Kidney (tissue), 14 donors: ENCODE measurements around the gene ULBP2. TPM values are rescaled to one million over a fixed set of nuclear protein-coding genes. Genes with fewer than 3 reads are reported as not detected.
"Not testable (repeated sequence)": the region's sequence is repeated elsewhere in the genome, so short reads cannot be mapped to it uniquely, and the experiment has no call there.

Experiments used
- DNase-seq, 5 donors: peaks; one replicate each; pipeline ENCODE4 v3.0.0-alpha.2; 2013 to 2020
- FAIRE-seq: peaks from 2 replicates; lab custom pipeline; 2012; peaks lifted over from hg19 to GRCh38; lab: Jason Lieb, UNC
- H3K27ac ChIP-seq, 2 donors: one replicate each; pipeline ENCODE4 v1.7.0; 2013; ENCODE audit warnings: low read depth in 2 of 2, low read length in 2 of 2, inconsistent platforms in 1 of 2
- H3K27me3 ChIP-seq: one replicate; pipeline ENCODE4 v1.7.1; 2013; ENCODE audit warnings: low read length, inconsistent platforms; ENCODE audit not compliant: control insufficient read depth, insufficient read depth
- H3K36me3 ChIP-seq, 3 donors: one replicate each; pipeline versions ENCODE4 v1.7.0 to v1.7.1; 2013; ENCODE audit warnings: low read length in 3 of 3, control low read depth in 1 of 3, inconsistent platforms in 1 of 3; ENCODE audit not compliant: insufficient read depth in 3 of 3, control insufficient read depth in 2 of 3
- H3K4me1 ChIP-seq, 3 donors: one replicate each; pipeline versions ENCODE4 v1.7.0 to v1.7.1; 2013; ENCODE audit warnings: low read length in 3 of 3, inconsistent platforms in 1 of 3, low read depth in 1 of 3; ENCODE audit not compliant: control insufficient read depth in 2 of 3, insufficient read depth in 2 of 3
- H3K4me3 ChIP-seq, 3 donors: one replicate each; pipeline versions ENCODE4 v1.7.0 to v1.8.1; 2013; ENCODE audit warnings: low read length in 3 of 3, control low read depth in 1 of 3, inconsistent platforms in 1 of 3
- H3K9ac ChIP-seq, 3 donors: one replicate each; pipeline versions ENCODE4 v1.7.0 to v1.7.1; 2013; ENCODE audit warnings: low read length in 3 of 3, control low read depth in 1 of 3, inconsistent platforms in 1 of 3
- H3K9me3 ChIP-seq, 3 donors: one replicate each; pipeline versions ENCODE4 v1.7.0 to v1.7.1; 2013; ENCODE audit warnings: low read length in 3 of 3, control low read depth in 1 of 3, inconsistent platforms in 1 of 3; ENCODE audit not compliant: control insufficient read depth in 2 of 3, insufficient read depth in 1 of 3
- CTCF ChIP-seq: IDR thresholded peaks from 3 replicates; pipeline ENCODE4 v1.5.1; 2012; ENCODE audit warnings: mild to moderate bottlenecking, moderate library complexity, borderline replicate concordance; ENCODE audit not compliant: insufficient read depth; ENCODE audit errors: extremely low read depth
- intact Hi-C: fragments of 100-400 bp; cut with DNase I; formaldehyde crosslinking; loops from one replicate; pipeline ENCODE4 v1.11.1; 2022
- polyA plus RNA-seq: library from polyadenylated mRNA; stranded (reverse); fragments of 350-450 nt; fragmentation: Illumina TruSeq; extraction: RNeasy Lipid Tissue Mini Kit (QIAGEN cat#74804); gene quantifications from one replicate; pipeline ENCODE4 v1.2.3, GENCODE V29; 2014; ENCODE audit warnings: low read depth, low replicate concordance; ENCODE audit not compliant: insufficient read depth
- total RNA-seq: library from RNA; stranded (reverse); fragmentation: NEBNext Ultra II Directional; extraction: Animal tissue kit (Norgen Biotek cat#: 25700); gene quantifications from one replicate; pipeline ENCODE4 v1.2.1, GENCODE V29; 2021
- donor health status: control.
- donor health status: control.
- donor health status: control.
- donor health status: control.
- donor health status: control.
- donor health status: DM: yes; HTN: yes; CAD: no.
- donor health status: Normal renal cell carcinoma (clear cell type).

ULBP2 gene
- total and polyA plus RNA-seq, 2 donors from 2014 or later = 1.3 to 2.5 TPM

GRCh38 chr6:149936743-149937142, 5.1 kb upstream of the ULBP2 start:
- intact Hi-C loops = loop anchor here (5.0 kb wide), 1 partner anchor 71 kb away; no protein-coding TSS in a partner anchor

GRCh38 chr6:149938013-149938570, 3.7 kb upstream of the ULBP2 start:
- H3K9ac ChIP-seq, H3K4me1 ChIP-seq, H3K9me3 ChIP-seq, H3K27ac ChIP-seq, H3K36me3 ChIP-seq, FAIRE-seq: not testable (repeated sequence)
- DNase-seq = peak in 1 of 5 donors; percentile 25
- Histone ChIP-seq H3K27me3 (peaks cover 63% of the 10 kb centered on the region), H3K4me3 (peak overlapping the region in 2 of 3 donors; percentile 35 to 60)
- intact Hi-C loops = loop anchor here (5.0 kb wide), 1 partner anchor 69 kb away; no protein-coding TSS in a partner anchor

More at GRCh38 chr6:149936743-149937142, 5.1 kb upstream of the ULBP2 start:
- Histone ChIP-seq H3K27ac (no peak overlapping the region), H3K9me3 (no peaks in the 10 kb centered on the region), H3K27me3 (peaks cover 59% of the 10 kb centered on the region), H3K4me1 (peaks cover 0 to 9% (median 3%) of the 10 kb centered on the region in 3 donors), H3K36me3 (no peaks in the 10 kb centered on the region), H3K4me3 (no peak overlapping the region), H3K9ac (no peak overlapping the region)
- no peak for FAIRE-seq
- peak in 1 of 5 donors; percentile 2 for DNase-seq
- no peak for TF ChIP-seq CTCF

GRCh38 chr6:149938571-149939355, 3.1 kb upstream of the ULBP2 start:
- Histone ChIP-seq H3K9me3 (no peaks in the 10 kb centered on the region), H3K27ac (no peak overlapping the region), H3K36me3 (no peaks in the 10 kb centered on the region), H3K27me3 (peaks cover 64% of the 10 kb centered on the region), H3K9ac (no peak overlapping the region), H3K4me3 (peak overlapping the region in 2 of 3 donors; percentile 35 to 60), H3K4me1 (peaks cover 0 to 9% (median 3%) of the 10 kb centered on the region in 3 donors)
- no peak for TF ChIP-seq CTCF
- intact Hi-C loops = loop anchor here (5.0 kb wide), 1 partner anchor 69 kb away; no protein-coding TSS in a partner anchor
- DNase-seq (peak in 4 of 5 donors; percentile 23 to 72 (median 31)), FAIRE-seq (no peak)

GRCh38 chr6:149939356-149939648, 2.5 kb upstream of the ULBP2 start:
- H3K4me3 ChIP-seq = no peak overlapping the region
- no peaks in the 10 kb centered on the region for H3K36me3 ChIP-seq
- DNase-seq (no peak), FAIRE-seq (no peak)
- peaks cover 62% of the 10 kb centered on the region for H3K27me3 ChIP-seq
- no peak for TF ChIP-seq CTCF
- H3K9ac ChIP-seq = no peak overlapping the region
- H3K4me1 ChIP-seq = peaks cover 0 to 9% (median 3%) of the 10 kb centered on the region in 3 donors
- intact Hi-C loops = loop anchor here (5.0 kb wide), 1 partner anchor 68 kb away; no protein-coding TSS in a partner anchor
- no peak overlapping the region for H3K27ac ChIP-seq
- H3K9me3 ChIP-seq = no peaks in the 10 kb centered on the region
